CD4-positive, alpha-beta T cell treated with Interleukin-15 for 1 hour (primary cell): ENCODE measurements around the gene TTC27.
"Not testable (repeated sequence)": the region's sequence is repeated elsewhere in the genome, so short reads cannot be mapped to it uniquely, and the experiment has no call there.

Experiments used
- DNase-seq: peaks from one replicate; pipeline ENCODE4 v3.0.0-alpha.2; 2020

The TTC27 gene

GRCh38 chr2:32862269-32863055 lies 234.6 kb downstream of the TTC27 start:
- DNase-seq: no peak

GRCh38 chr2:32863326-32863725 lies 235.5 kb downstream of the TTC27 start:
- DNase-seq: no peak

- no peak for DNase-seq
Measured at GRCh38 chr2:32863803-32864202, 236.0 kb downstream of the TTC27 start.

- no peak for DNase-seq
Measured at GRCh38 chr2:32864334-32865111, 236.7 kb downstream of the TTC27 start.

- DNase-seq: no peak
Measured at GRCh38 chr2:32865399-32866068, 237.7 kb downstream of the TTC27 start.

GRCh38 chr2:32866462-32866861 lies 238.6 kb downstream of the TTC27 start:
- DNase-seq: not testable (repeated sequence)
